NOMO-1 treated with dmso at 0.1 percent for 144 hours (cell line): ENCODE measurements around the gene UQCC2.

Source experiments
- DNase-seq: peaks from one replicate; lab custom pipeline; 2025; ENCODE audit not compliant: unreplicated experiment; lab: John Stamatoyannopoulos, UW

UQCC2 gene

DNA sequence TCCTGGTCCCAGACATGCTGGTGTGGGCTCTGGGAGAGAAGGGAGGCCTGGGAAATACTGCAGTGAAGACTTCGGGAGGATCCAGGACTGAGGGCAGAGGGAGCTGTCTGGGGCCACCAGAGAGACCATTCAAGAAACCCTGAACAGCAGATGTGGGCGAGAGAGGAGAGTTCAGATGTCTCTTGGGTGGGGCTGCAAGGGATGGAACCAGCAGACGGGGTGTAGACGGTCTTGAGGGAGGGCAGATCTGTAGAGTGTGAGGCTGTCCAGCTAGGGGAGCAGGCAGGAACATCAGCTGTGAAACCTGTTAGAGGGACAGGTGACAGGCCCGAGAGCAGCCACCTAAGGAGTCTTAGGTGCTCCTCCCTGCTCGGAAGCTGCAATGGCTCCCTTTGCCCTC, 51.5 kb downstream of the UQCC2 start:
- no peak for DNase-seq

DNA sequence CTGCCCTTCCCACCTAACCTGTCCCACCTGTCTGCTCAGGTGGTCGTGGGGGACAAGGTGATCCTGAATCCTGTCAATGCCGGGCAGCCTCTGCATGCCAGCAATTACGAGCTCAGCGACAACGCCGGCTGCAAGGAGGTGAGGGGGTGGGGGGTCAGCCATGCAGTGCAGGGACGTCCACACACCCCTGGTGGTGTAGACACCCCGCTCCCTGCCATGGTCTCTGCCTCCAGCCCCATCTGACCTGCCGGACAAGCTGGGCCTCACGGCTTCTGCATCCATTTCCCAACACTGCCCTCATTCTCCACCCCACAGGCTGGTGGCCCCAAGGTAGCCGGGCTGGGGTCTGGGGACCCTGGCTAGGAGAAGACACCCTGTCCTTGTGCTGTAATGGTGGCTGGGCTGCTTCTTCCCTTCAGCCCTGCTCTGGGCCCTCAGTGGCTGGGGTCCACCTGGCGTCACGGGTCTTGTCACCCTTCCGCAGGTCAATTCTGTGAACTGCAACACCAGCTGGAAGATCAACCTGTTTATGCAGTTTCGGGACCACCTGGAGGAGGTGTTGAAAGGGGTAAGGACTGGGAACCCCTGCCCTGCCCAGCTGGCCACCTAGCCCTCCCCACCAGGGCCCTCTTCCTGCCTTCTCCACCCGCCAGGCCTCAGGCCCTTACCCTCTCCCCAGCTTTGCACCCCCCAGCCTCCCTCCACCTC, 52.4 kb downstream of the UQCC2 start:
- DNase-seq: no peak

DNA sequence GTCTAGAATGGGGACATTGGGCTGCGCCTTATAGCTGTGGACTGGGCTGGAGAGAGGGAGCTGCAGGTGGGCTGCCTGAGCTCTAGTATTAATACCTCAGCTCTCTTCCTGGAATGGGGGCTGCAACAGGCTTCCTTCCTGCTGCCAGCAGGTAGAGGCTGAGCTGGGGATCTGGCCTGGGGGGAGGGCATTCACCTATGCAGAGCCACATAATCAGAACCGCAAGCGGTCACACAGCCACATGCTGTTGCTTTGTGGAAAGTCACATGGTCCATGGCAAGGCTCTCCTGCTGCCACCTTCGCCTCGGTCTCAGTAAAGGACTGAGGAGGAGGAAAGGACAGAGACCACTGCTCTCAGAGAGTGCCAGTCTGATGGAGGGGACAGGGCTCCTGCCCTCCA, 54.7 kb downstream of the UQCC2 start:
- no peak for DNase-seq

DNA sequence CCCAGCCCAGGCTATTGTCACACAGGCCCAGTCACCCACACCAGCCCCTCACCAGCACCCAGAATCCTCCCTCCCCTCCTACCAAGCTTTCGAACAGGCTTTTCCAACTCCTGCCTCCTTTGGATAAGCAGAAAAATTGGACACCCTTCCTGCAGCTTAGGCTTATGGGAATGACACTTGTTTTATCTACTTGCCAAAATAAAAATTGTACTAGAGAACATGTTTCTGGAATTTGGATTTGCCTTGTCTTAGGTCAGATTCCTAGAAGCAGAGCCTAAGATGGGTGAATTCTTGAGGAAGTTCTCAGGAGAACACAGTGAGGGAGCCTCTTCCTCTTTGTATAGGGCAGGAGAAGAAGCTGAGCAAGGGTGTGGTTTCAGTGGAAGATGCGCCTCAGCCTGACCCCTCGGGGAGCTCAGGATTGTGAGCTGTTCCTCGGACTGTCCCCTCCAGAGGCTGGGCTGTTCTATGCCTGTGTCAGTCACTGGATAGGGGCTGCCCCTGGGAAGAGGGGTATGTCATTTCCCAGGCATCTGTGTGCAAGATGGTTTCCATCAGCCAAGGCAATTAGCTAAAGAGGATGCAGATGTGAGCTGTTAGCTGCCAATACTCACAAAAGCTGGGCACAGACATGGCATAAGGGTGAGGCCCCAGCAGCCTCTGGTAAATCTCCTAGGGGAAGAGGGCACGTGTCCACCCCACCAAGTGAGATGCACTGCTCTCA, 56.5 kb downstream of the UQCC2 start:
- no peak for DNase-seq

DNA sequence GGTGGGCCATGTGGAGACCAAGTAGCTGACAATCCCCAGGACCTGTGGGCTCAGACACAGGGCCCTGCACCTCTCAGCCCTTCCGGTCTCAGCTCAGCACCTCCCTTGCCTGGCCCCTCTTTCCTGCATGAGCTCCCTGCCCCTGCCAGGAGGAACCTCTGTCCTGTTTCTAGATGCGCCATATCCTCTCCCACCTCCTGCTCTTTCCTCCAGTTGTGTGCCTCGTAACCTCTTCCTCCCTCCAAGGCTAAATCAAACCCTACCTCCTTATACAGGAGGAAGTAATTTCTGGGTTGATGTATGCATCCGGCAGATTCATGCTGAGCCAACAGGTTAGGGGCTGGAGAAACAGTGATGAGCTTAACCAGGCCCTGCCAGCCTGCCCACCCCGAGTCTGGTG, 59.5 kb downstream of the UQCC2 start:
- DNase-seq: no peak

DNA sequence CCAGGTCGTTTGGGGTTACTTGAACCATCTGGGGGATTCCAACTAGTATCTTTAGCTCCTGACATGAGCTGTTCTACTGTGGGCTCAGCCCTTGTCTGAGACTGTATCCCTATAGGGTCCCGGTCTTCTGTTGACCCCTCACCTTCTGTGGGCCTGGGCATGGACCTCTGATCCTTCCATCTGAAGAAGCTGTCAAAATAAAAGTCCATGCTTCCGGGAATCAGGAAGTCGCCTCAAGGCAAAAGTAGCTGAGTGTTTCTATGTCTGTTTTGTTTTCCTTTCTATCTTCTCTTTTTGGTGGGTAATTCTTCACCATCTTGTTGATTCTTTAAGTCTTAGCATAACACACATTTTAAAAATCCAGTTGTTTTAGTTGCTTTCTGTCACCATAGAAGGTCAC, 60.1 kb downstream of the UQCC2 start:
- DNase-seq: no peak
